Kidney (tissue), 14 donors: ENCODE measurements around the gene LEMD1. TPM values are rescaled to one million over a fixed set of nuclear protein-coding genes. Genes with fewer than 3 reads are reported as not detected.
"Not testable (repeated sequence)": the region's sequence is repeated elsewhere in the genome, so short reads cannot be mapped to it uniquely, and the experiment has no call there.

Experiments used
- DNase-seq, 5 donors: peaks; one replicate each; pipeline ENCODE4 v3.0.0-alpha.2; 2013 to 2020
- FAIRE-seq: peaks from 2 replicates; lab custom pipeline; 2012; peaks lifted over from hg19 to GRCh38; lab: Jason Lieb, UNC
- H3K27ac ChIP-seq, 2 donors: one replicate each; pipeline ENCODE4 v1.7.0; 2013; ENCODE audit warnings: low read depth in 2 of 2, low read length in 2 of 2, inconsistent platforms in 1 of 2
- H3K27me3 ChIP-seq: one replicate; pipeline ENCODE4 v1.7.1; 2013; ENCODE audit warnings: low read length, inconsistent platforms; ENCODE audit not compliant: control insufficient read depth, insufficient read depth
- H3K36me3 ChIP-seq, 3 donors: one replicate each; pipeline versions ENCODE4 v1.7.0 to v1.7.1; 2013; ENCODE audit warnings: low read length in 3 of 3, control low read depth in 1 of 3, inconsistent platforms in 1 of 3; ENCODE audit not compliant: insufficient read depth in 3 of 3, control insufficient read depth in 2 of 3
- H3K4me1 ChIP-seq, 3 donors: one replicate each; pipeline versions ENCODE4 v1.7.0 to v1.7.1; 2013; ENCODE audit warnings: low read length in 3 of 3, inconsistent platforms in 1 of 3, low read depth in 1 of 3; ENCODE audit not compliant: control insufficient read depth in 2 of 3, insufficient read depth in 2 of 3
- H3K4me3 ChIP-seq, 3 donors: one replicate each; pipeline versions ENCODE4 v1.7.0 to v1.8.1; 2013; ENCODE audit warnings: low read length in 3 of 3, control low read depth in 1 of 3, inconsistent platforms in 1 of 3
- H3K9ac ChIP-seq, 3 donors: one replicate each; pipeline versions ENCODE4 v1.7.0 to v1.7.1; 2013; ENCODE audit warnings: low read length in 3 of 3, control low read depth in 1 of 3, inconsistent platforms in 1 of 3
- H3K9me3 ChIP-seq, 3 donors: one replicate each; pipeline versions ENCODE4 v1.7.0 to v1.7.1; 2013; ENCODE audit warnings: low read length in 3 of 3, control low read depth in 1 of 3, inconsistent platforms in 1 of 3; ENCODE audit not compliant: control insufficient read depth in 2 of 3, insufficient read depth in 1 of 3
- CTCF ChIP-seq: IDR thresholded peaks from 3 replicates; pipeline ENCODE4 v1.5.1; 2012; ENCODE audit warnings: mild to moderate bottlenecking, moderate library complexity, borderline replicate concordance; ENCODE audit not compliant: insufficient read depth; ENCODE audit errors: extremely low read depth
- intact Hi-C: fragments of 100-400 bp; cut with DNase I; formaldehyde crosslinking; loops from one replicate; pipeline ENCODE4 v1.11.1; 2022
- polyA plus RNA-seq: library from polyadenylated mRNA; stranded (reverse); fragments of 350-450 nt; fragmentation: Illumina TruSeq; extraction: RNeasy Lipid Tissue Mini Kit (QIAGEN cat#74804); gene quantifications from one replicate; pipeline ENCODE4 v1.2.3, GENCODE V29; 2014; ENCODE audit warnings: low read depth, low replicate concordance; ENCODE audit not compliant: insufficient read depth
- total RNA-seq: library from RNA; stranded (reverse); fragmentation: NEBNext Ultra II Directional; extraction: Animal tissue kit (Norgen Biotek cat#: 25700); gene quantifications from one replicate; pipeline ENCODE4 v1.2.1, GENCODE V29; 2021
- donor health status: control.
- donor health status: control.
- donor health status: control.
- donor health status: control.
- donor health status: control.
- donor health status: DM: yes; HTN: yes; CAD: no.
- donor health status: Normal renal cell carcinoma (clear cell type).

Gene LEMD1
- total and polyA plus RNA-seq, 2 donors from 2014 or later, result 6.5 TPM; not detected in 1

- H3K9me3 ChIP-seq, result no peaks in the 10 kb centered on the region
- no peak overlapping the region for H3K4me3 ChIP-seq
- intact Hi-C loops, result no loop called here
- no peaks in the 10 kb centered on the region for H3K36me3 ChIP-seq
- DNase-seq (peak in 1 of 5 donors; percentile 13), FAIRE-seq (no peak)
- H3K9ac ChIP-seq, result no peak overlapping the region
- peaks cover 0 to 3% (median 0%) of the 10 kb centered on the region in 3 donors for H3K4me1 ChIP-seq
- no peaks in the 10 kb centered on the region for H3K27me3 ChIP-seq
- no peak for TF ChIP-seq CTCF
- H3K27ac ChIP-seq, result no peak overlapping the region
Observed at GRCh38 chr1:205369701-205370123, 52.1 kb downstream of the LEMD1 start.

GRCh38 chr1:205368478-205368877 is 53.4 kb downstream of the LEMD1 start:
- no peak overlapping the region for H3K9ac ChIP-seq
- no peak overlapping the region for H3K4me3 ChIP-seq
- no peaks in the 10 kb centered on the region for H3K27me3 ChIP-seq
- peaks cover 0 to 3% (median 0%) of the 10 kb centered on the region in 3 donors for H3K4me1 ChIP-seq
- DNase-seq (no peak), FAIRE-seq (no peak)
- no peaks in the 10 kb centered on the region for H3K36me3 ChIP-seq
- intact Hi-C loops, result no loop called here
- TF ChIP-seq CTCF, result no peak
- H3K27ac ChIP-seq, result no peak overlapping the region
- H3K9me3 ChIP-seq, result no peaks in the 10 kb centered on the region

- DNase-seq (peak in 3 of 5 donors; percentile 29 to 45 (median 35)), FAIRE-seq (no peak)
- Histone ChIP-seq H3K9ac (no peak overlapping the region), H3K4me3 (no peak overlapping the region), H3K27me3 (no peaks in the 10 kb centered on the region), H3K27ac (no peak overlapping the region), H3K9me3 (no peaks in the 10 kb centered on the region), H3K36me3 (no peaks in the 10 kb centered on the region), H3K4me1 (no peaks in the 10 kb centered on the region)
- intact Hi-C loops, result no loop called here
- no peak for TF ChIP-seq CTCF
Observed at GRCh38 chr1:205365945-205366463, 55.9 kb downstream of the LEMD1 start.

- H3K27me3 ChIP-seq, DNase-seq, H3K4me1 ChIP-seq, H3K4me3 ChIP-seq, H3K9me3 ChIP-seq, H3K9ac ChIP-seq, FAIRE-seq, H3K36me3 ChIP-seq, intact Hi-C loops, H3K27ac ChIP-seq: not testable (repeated sequence)
Observed at GRCh38 chr1:205365086-205365485, 56.8 kb downstream of the LEMD1 start.
